GM18505 (cell line): Measurements from ENCODE around the gene SAP130.
"Not testable (repeated sequence)": the region's sequence is repeated elsewhere in the genome, so short reads cannot be mapped to it uniquely, and the experiment has no call there.

Experiments
- ATAC-seq: cut with Tn5 transposase; IDR thresholded peaks from one replicate; pipeline ENCODE4 v1.9.1; 2021; ENCODE audit not compliant: unreplicated experiment
- POLR2A ChIP-seq: IDR thresholded peaks from 4 replicates; pipeline ENCODE4 v1.6.1; 2011; ENCODE audit warnings: borderline replicate concordance; ENCODE audit not compliant: insufficient read depth, insufficient read length; ENCODE audit errors: extremely low read depth

SAP130 gene

DNA sequence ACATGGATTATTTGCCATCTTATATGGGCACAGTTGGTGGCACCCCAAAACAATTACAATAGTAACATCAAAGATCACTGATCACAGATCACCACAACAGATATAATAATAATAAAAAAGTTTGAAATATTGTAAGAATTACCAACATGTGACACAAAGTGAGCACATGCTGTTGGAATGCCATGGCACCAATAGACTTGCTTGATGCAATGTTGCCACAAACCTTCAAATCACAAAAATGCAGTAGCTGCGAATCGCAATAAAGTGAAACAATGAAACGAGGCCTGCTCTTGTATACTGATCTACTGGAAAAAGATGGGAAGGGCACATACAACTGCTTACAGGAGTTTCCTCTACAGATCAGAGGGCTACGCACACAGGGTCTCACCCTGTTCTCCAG lies 109.9 kb downstream of the SAP130 start:
- TF ChIP-seq POLR2A = no peak
- ATAC-seq = no peak

DNA sequence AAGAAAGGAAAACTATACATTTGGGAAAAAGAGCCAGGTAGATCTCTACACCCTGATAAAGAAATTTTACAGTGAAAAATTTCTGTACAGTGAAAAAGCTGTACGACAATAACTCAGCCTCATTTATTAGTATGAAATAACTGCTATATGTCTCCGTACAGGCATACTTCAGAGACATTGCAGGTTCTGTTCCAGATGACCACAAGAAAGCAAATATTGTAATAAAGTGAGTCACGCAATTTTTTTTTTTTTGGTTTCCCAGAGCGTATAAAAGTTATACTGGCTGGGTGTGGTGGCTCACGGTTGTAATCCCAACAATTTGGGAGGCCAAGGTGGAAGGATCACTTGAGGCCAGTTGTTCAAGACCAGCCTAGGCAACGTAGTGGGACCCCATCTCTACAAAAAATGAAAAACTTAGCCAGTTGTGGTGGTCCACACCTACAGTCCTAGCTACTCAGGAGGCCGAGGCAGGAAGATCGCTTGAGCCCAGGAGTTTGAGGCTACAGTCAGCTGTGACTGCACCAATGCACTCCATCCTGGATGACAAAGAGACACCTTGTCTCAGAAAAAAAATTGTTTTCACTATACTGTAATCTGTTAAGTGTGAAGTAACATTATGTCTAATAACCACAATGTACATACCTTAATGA lies 113.9 kb downstream of the SAP130 start:
- no peak for ATAC-seq
- no peak for TF ChIP-seq POLR2A

DNA sequence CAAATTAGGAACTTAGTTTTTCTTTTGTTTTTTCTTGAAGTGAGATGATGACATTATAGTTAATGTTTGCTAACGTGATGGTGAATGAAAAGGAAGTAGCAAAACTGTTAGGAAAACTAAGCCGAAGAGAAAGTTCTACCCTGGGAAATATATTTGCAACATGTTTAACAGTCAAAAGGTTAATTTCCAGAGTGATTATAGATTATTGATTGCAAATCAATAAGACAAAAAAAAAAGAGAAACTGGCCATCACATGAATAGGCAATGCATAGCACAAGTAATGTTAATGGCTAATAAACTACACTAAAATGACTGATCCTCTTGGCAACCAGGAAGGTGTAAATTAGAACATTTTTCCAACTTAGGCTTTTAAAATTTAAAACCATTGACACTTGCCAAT lies 116.1 kb downstream of the SAP130 start:
- TF ChIP-seq POLR2A = no peak
- no peak for ATAC-seq

DNA sequence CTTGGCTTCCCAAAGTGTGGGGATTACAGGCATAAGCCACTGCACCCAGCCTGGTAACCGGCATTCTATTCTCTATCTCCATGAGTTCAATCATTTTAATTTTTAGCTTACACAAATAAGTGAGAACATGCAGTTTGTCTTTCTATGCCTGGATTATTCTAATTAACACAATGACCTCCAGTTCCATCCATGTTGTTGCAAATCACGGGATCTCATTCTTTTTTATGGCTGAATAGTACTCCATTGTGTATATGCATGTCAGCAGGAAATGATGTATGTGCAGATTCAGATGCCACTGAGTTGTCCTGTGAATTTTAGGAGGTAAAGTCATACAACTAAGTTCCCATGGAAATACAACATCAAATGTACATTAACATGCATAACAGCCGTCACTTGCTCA lies 117.4 kb downstream of the SAP130 start:
- TF ChIP-seq POLR2A = no peak

DNA sequence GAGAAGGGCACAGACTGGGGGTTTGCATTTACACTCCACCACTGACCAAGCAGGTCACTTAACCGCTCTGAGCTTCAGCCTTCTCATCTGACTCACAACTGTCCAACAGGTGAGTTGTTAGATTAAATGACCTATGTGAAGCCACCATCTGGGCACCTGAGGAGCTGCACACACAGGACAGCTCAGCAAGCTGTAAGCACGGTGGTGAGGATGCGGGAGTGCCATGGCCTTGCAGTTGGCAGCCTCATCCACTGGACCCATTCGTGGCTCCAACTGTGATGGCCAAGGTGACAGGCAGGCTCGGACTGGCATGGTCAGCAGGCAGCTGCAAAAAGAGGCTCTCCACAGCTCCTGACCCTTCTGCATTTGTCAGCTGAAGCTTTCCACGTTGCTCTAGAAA lies 118.8 kb downstream of the SAP130 start:
- no peak for TF ChIP-seq POLR2A
- ATAC-seq = no peak

More for the DNA sequence above, 117.4 kb downstream of the SAP130 start:
- no peak for ATAC-seq

DNA sequence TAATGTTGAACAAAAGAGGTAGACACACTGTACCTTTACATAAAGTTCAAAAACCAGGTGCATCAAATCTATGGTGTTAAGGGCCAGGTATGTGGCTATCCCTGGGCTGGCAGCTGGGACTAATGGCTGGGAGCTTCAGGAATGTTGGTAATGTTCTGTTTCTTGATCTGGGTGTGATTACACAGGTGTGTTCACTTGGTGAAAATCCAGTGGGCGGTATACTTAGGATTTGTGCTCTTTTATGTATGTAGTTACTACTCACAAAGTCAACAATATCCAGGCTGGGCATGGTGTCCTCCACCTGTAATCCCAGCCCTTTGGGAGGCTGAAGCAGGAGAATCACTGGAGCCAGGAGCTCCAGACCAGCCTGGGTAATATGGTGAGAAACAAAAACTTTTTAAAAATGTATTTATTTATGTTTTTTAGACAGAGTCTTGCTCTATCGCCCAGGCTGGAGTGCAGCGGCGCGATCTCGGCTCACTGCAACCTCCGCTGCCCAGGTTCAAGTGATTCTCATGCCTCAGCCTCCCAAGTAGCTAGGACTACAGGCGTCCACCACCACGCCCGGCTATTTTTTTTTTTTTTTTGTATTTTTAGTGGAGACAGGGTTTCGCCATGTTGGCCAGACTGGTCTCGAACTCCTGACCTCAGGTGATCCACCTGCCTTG lies 120.0 kb downstream of the SAP130 start:
- ATAC-seq = not testable (repeated sequence)

DNA sequence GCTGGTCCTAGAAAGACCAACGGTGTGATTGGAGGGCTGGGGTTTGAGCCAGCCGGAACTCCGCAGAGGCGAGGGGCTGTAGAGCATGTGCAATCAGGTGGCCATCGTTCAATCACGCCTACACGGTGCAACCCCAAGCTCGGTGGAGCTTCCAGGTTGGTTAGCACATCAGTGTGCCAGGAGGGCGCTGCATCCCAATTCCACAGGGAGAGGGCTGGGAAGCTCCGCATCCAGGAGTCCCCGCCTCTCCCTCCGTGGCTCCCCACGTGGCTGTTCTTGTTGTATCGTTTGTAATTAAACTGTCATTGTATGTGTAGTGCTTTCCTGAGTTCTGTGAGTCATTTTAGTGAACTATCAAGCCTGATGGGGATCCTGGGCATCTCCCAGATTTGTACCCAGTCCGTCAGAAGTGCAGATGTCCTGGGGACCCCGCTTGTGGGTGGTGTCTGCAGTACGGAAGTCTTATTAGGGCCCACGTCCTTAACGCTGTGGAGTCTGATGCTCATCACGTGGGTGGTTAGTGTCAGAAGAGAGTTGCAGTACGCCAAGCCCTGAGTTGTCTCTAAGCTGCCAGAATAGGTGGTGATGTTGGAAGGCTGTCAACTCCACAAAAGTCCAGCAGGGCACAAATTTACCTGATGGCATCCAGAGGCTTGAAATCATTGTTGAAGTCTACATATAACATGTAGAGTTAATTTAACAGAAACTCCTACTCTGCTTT lies 121.5 kb downstream of the SAP130 start:
- no peak for TF ChIP-seq POLR2A
- no peak for ATAC-seq

DNA sequence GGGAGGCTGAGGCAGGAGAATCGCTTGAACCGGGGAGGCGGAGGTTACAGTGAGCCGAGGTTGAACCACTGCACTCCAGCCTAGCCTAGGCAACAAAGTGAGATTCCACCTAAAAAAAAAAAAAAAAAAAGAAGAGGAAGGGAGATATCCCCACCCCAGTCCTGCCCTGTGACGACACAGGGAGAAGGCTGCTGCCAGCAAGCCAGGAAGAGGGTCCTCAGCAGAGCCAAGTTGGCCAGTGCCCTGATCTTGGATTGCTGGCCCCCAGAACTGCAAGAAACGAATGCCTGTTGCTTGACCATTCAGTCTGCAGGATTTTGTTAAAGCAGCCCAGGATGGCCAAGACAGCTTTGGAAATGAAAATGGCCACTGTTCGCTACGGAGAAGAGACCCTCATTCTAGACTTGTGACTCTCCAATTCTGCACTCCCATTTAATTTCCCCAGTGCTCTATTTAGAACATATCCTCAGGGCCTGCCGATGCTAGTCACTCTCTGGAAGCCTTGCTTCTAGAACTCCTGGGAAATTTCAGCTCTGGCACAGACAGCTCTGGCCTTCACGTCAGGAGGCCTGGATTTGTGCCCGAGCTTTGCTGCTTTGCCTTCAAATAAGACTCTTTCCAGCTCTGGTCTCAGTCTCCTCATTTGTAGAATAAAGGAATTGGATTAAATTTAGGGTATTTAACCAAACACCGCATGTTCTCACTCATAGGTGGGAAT lies 126.4 kb downstream of the SAP130 start:
- no peak for ATAC-seq
- TF ChIP-seq POLR2A = no peak

DNA sequence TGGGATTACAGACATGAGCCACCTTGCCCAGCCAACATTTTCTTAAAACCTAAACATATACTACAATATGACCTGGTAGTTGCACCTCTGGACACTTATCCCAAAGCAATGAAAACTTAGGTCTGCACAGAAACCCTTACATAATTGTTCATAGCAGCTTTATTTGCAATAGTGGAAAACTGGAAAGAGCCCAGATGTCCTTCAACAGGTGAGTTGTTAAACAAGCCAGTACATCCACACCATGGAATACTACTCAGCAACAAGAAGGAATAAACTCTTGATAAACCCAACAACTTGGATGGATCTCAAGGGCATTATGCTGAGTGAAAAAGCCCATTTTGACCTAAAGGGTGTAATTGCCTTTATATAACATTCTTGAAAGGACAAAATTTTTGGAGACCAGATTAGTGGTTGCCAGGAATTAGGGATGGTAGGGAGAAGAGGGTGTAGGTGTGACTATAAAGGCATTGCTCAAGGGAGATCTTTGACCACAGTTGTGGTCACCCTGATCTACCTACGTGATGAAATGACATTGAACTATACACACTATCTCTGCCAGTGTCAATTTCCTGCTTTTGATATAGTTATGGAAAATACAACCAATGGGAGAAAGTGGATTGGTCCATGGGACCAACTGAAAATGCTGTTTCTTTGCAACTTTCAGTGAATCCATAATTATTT lies 130.2 kb downstream of the SAP130 start:
- no peak for ATAC-seq

DNA sequence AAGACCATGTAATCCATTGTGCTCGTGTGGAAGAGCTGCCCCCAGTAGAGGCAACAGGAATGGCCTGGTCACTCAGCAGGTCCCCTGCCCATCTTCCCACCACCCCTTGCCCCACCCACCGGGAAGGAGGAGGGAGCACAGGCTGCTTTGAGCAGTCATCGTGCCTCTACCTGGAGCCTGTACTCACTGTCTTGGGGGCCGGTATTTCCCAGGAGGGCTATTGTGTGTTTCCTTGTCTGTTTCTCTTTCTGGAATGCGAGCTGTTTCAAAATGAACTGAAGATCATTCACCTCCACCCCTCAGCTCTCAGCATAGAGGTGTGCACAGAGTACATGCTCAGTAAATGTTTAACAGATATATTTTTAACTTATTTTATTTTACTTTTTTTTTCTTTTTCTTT lies 134.4 kb downstream of the SAP130 start:
- no peak for ATAC-seq

More for the DNA sequence above, 130.2 kb downstream of the SAP130 start:
- no peak for TF ChIP-seq POLR2A

DNA sequence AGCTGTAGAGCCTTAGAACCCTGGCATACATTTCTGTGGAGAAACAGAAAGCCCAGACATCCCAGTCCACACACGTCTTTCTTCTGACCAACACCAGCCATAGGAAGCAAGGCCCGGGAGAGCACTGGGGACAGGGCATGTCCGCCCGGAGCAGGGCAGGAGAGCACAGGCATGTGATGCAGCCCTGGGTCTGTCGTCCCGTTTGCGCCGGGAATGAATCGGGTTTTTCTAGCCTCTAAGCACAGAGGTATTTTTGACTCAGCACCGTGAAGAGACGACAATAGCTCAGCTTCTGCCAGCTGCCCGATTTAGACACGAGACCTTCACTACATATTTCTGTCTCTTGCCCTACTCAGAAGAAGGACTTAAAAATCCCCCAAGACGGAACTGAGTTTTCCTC lies 134.8 kb downstream of the SAP130 start:
- TF ChIP-seq POLR2A = no peak

More for the DNA sequence above, 134.4 kb downstream of the SAP130 start:
- no peak for TF ChIP-seq POLR2A

DNA sequence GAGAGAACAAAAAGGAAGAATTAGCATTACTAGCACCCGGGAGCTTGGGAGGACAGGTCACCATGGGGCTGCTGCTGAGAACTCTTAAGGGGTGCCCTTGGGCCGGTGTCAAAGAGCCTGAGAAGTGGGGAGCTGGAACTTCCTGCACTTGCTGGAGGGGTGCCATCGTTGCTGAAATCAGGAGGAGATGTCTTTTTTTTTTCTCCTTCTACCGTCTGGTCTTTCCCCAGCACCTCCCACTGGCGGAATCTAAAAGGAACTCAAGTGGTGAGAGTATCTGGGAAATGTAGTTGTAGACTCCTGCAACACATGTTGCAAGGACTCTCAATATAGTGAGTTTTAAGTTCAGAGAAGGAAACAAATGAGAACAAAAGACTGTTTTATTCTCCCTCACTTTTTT lies 136.0 kb downstream of the SAP130 start:
- TF ChIP-seq POLR2A = no peak
- no peak for ATAC-seq

More for the DNA sequence above, 134.8 kb downstream of the SAP130 start:
- ATAC-seq = no peak
